SK-N-SH (cell line): ENCODE data around the gene PSAP. TPM values are rescaled to one million over a fixed set of nuclear protein-coding genes. Genes with fewer than 3 reads are reported as not detected.

Experiments used
- CTCF ChIA-PET: fragments of 300-600, 350-600 bp; formaldehyde crosslinking; extraction: SDS; loops from one replicate; lab custom pipeline; 2021; lab: Yijun Ruan, JAX
- POLR2A ChIA-PET: fragments of 350-600 bp; sonication (Branson Sonifier 250); formaldehyde crosslinking; extraction: SDS; loops from one replicate; lab custom pipeline; 2020; ENCODE audit warnings: antibody characterized with exemption, inconsistent platforms; lab: Yijun Ruan, JAX
- DNase-seq: peaks from one replicate; pipeline ENCODE4 v3.0.0; 2012
- H2AFZ ChIP-seq: fragments of 200-600 bp; sonication (generic); 2 replicates; pipeline ENCODE4 v1.8.1; 2016; ENCODE audit warnings: antibody characterized with exemption, mild to moderate bottlenecking, low read depth
- H3F3A ChIP-seq: fragments of 200-600 bp; sonication (generic); replicated peaks from 2 replicates; pipeline ENCODE3; 2016; ENCODE audit warnings: antibody characterized with exemption, mild to moderate bottlenecking; ENCODE audit not compliant: insufficient read depth
- H3K27ac ChIP-seq, 2 experiments: fragments of 200-500 bp in 1 of 2; fragments of 200-600 bp in 1 of 2; sonication (Bioruptor generic) in 1 of 2; sonication (generic), shearing (Covaris generic) in 1 of 2; 2 replicates each; pipeline versions ENCODE4 v1.5.1 to v1.6.1; 2014 to 2016; ENCODE audit warnings: low read depth in 2 of 2, inconsistent platforms in 1 of 2, low read length in 1 of 2, mild to moderate bottlenecking in 1 of 2, mixed read lengths in 1 of 2
- H3K27me3 ChIP-seq: fragments of 200-600 bp; sonication (generic), shearing (Covaris generic); 2 replicates; pipeline ENCODE4 v1.6.1; 2016; ENCODE audit warnings: mixed run types; ENCODE audit not compliant: insufficient read depth
- H3K36me3 ChIP-seq, 2 experiments: fragments of 200-500 bp in 1 of 2; fragments of 200-600 bp in 1 of 2; sonication (Bioruptor generic) in 1 of 2; sonication (generic) in 1 of 2; replicated peaks in 1 of 2; 2 replicates each; pipeline versions ENCODE3 to v1.5.1; 2014 to 2016; ENCODE audit warnings: low read length in 1 of 2, mild to moderate bottlenecking in 1 of 2; ENCODE audit not compliant: insufficient read depth in 2 of 2, control insufficient read depth in 1 of 2
- H3K4me1 ChIP-seq, 2 experiments: fragments of 200-500 bp in 1 of 2; fragments of 200-600 bp in 1 of 2; sonication (Bioruptor generic) in 1 of 2; sonication (generic), shearing (Covaris generic) in 1 of 2; 2 replicates each; pipeline versions ENCODE4 v1.5.1 to v1.6.1; 2014 to 2016; ENCODE audit warnings: low read depth in 1 of 2, low read length in 1 of 2, mixed run types in 1 of 2; ENCODE audit not compliant: insufficient read depth in 2 of 2, control insufficient read depth in 1 of 2
- H3K4me2 ChIP-seq: fragments of 200-600 bp; sonication (generic), shearing (Covaris generic); 2 replicates; pipeline ENCODE4 v1.6.1; 2017; ENCODE audit warnings: mixed run types
- H3K4me3 ChIP-seq, 2 experiments: fragments of 200-500 bp in 1 of 2; fragments of 200-600 bp in 1 of 2; sonication (Bioruptor generic) in 1 of 2; sonication (generic), shearing (Covaris generic) in 1 of 2; 2 replicates each; pipeline versions ENCODE4 v1.5.1 to v1.8.1; 2014 to 2016; ENCODE audit warnings: low read depth in 2 of 2, inconsistent platforms in 1 of 2, low read length in 1 of 2, mild to moderate bottlenecking in 1 of 2, mixed read lengths in 1 of 2, moderate library complexity in 1 of 2
- H3K79me2 ChIP-seq: fragments of 200-600 bp; sonication (generic); 2 replicates; pipeline ENCODE4 v1.8.1; 2017; ENCODE audit warnings: mild to moderate bottlenecking; ENCODE audit not compliant: insufficient read depth
- H3K9ac ChIP-seq: fragments of 200-600 bp; sonication (generic); 2 replicates; pipeline ENCODE4 v1.6.1; 2017; ENCODE audit warnings: mixed run types
- H3K9me2 ChIP-seq: fragments of 200-600 bp; sonication (generic); 2 replicates; pipeline ENCODE4 v1.6.1; 2017; ENCODE audit warnings: mixed run types
- H3K9me3 ChIP-seq: fragments of 200-600 bp; sonication (generic); 2 replicates; pipeline ENCODE4 v1.6.1; 2017; ENCODE audit warnings: mixed run types, mild to moderate bottlenecking, moderate library complexity
- H4K20me1 ChIP-seq: fragments of 200-600 bp; sonication (generic); 2 replicates; pipeline ENCODE4 v1.6.1; 2017; ENCODE audit warnings: mild to moderate bottlenecking, mixed run types; ENCODE audit not compliant: insufficient read depth
- CHD2 ChIP-seq: fragments of 150-350 bp; IDR thresholded peaks from 2 replicates; pipeline ENCODE4 v1.6.1; 2018; ENCODE audit warnings: low read length; ENCODE audit not compliant: partially characterized antibody
- ELF1 ChIP-seq: IDR thresholded peaks from 2 replicates; pipeline ENCODE4 v1.4.0; 2012
- EZH2phosphoT487 ChIP-seq: fragments of 200-600 bp; sonication (generic); IDR thresholded peaks from 2 replicates; pipeline ENCODE4 v1.6.1; 2017; ENCODE audit warnings: low read depth, mixed run types, mild to moderate bottlenecking, antibody characterized with exemption, moderate library complexity, borderline replicate concordance
- FOSL2 ChIP-seq: IDR thresholded peaks from 2 replicates; pipeline ENCODE4 v1.4.0; 2012; ENCODE audit warnings: low read depth, mild to moderate bottlenecking, moderate library complexity, borderline replicate concordance
- FOXJ3 ChIP-seq: sonication (generic); formaldehyde crosslinking; IDR thresholded peaks from 2 replicates; pipeline ENCODE4 v1.5.1; 2020; ENCODE audit warnings: mild to moderate bottlenecking, missing genetic modification reagents
- GABPA ChIP-seq: IDR thresholded peaks from 2 replicates; pipeline ENCODE4 v1.4.0; 2012; ENCODE audit warnings: low read depth, mild to moderate bottlenecking
- GATA2 ChIP-seq: sonication (generic); formaldehyde crosslinking; IDR thresholded peaks from 2 replicates; pipeline ENCODE4 v1.5.0; 2020; ENCODE audit warnings: mild to moderate bottlenecking, missing genetic modification reagents
- NRF1 ChIP-seq: IDR thresholded peaks from 2 replicates; pipeline ENCODE4 v1.6.1; 2012; ENCODE audit warnings: low read depth, mild to moderate bottlenecking, low read length
- POLR2AphosphoS5 ChIP-seq: IDR thresholded peaks from 2 replicates; pipeline ENCODE4 v1.6.1; 2012; ENCODE audit warnings: low read depth, low read length
- RCOR1 ChIP-seq: fragments of 150-350 bp; IDR thresholded peaks from 2 replicates; pipeline ENCODE4 v1.6.1; 2017; ENCODE audit warnings: antibody characterized with exemption, low read length
- RXRA ChIP-seq: IDR thresholded peaks from 2 replicates; pipeline ENCODE4 v1.4.0; 2012; ENCODE audit warnings: low read depth, mild to moderate bottlenecking, borderline replicate concordance
- SIN3A ChIP-seq: IDR thresholded peaks from 2 replicates; pipeline ENCODE4 v1.6.1; 2012; ENCODE audit warnings: low read depth, mild to moderate bottlenecking, low read length, moderate library complexity, borderline replicate concordance
- SMC3 ChIP-seq: IDR thresholded peaks from 2 replicates; pipeline ENCODE4 v1.6.1; 2012; ENCODE audit warnings: low read depth, low read length, improper control_type of control experiment
- TAF1 ChIP-seq: IDR thresholded peaks from 2 replicates; pipeline ENCODE4 v1.6.1; 2012; ENCODE audit warnings: low read depth, mild to moderate bottlenecking, low read length, moderate library complexity, borderline replicate concordance
- WGBS: methylation state at CpG from one replicate; pipeline ENCODE4 v1.1.6; 2017; ENCODE audit warnings: low lambda C conversion rate; 5-methylcytosine and 5-hydroxymethylcytosine counted together
- polyA plus RNA-seq, 3 experiments: library from polyadenylated mRNA; depleted of rRNA; stranded (reverse); fragments of >200 nt; gene quantifications; 2 replicates each; pipeline ENCODE4 v1.2.3, GENCODE V29; 2012
- TF ChIP-seq, protein P1 (sequence below): IDR thresholded peaks from 2 replicates; pipeline ENCODE4 v1.4.0; 2012; ENCODE audit warnings: low read depth
- TF ChIP-seq, protein P2 (sequence below): IDR thresholded peaks from 2 replicates; pipeline ENCODE4 v1.4.0; 2012; ENCODE audit warnings: low read depth, borderline replicate concordance
- TF ChIP-seq, protein P3 (sequence below): fragments of 200-600 bp; sonication (generic); IDR thresholded peaks from 2 replicates; pipeline ENCODE4 v1.6.1; 2017; ENCODE audit warnings: antibody characterized with exemption, mild to moderate bottlenecking, moderate library complexity
- TF ChIP-seq, protein P4 (sequence below): fragments of 150-350 bp; IDR thresholded peaks from 2 replicates; pipeline ENCODE4 v1.6.1; 2016; ENCODE audit warnings: mild to moderate bottlenecking, low read depth, low read length

Gene PSAP
- polyA plus RNA-seq, 1 of the 3 experiments (the other 2 are of a cell fraction), result 1,647 TPM

DNA sequence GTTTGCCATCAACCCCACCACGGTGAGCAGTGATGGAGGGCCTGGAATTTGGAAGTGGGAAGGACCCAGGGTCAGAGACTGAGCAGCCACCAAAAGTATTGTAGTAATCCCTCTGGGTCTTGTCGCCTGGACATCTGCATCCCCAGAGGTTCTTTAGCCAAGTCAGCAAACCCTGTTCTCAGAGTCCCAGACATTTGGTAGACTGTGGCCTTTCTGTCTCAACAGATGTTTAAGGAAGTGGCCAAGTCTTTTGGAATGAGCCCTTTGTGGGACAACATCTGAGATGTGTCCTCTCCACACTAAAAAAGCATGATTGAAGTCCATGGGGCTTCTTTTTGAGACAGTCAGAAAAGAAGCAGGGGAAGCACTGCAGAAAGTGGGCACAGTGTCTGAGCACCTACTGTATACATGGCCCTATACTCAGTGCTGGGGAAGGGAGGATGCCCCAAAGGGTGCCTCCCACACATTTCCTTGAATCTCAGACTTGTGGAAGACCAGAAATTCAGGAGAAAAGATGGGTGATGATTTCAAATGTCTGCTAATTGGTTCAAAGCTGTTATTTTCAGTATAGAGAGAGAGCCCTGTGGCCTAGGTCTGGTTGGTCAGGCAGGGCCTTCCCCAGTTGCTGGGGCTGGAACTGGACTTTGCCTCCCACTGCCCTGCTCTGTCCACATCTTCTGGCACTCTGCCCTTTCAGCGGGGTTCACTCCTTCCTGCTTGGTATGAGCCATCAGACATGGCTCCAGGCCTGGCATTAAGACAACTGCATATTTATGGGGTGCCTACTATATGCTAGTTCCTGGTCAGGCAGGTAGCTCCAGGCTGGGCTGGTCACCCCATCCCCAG is 51.2 kb downstream of the PSAP start:
- no peaks in the 10 kb centered on the region for H3K79me2 ChIP-seq
- ChIA-PET POLR2A (no interaction called here), CTCF (interaction anchor here (0.7 kb wide), 1 partner anchor 91 kb away, joined by 3 read pairs; no protein-coding TSS in a partner anchor)
- no peaks in the 10 kb centered on the region for H3K4me1 ChIP-seq
- H4K20me1 ChIP-seq, result no peaks in the 10 kb centered on the region
- no peaks in the 10 kb centered on the region for H3K9me3 ChIP-seq
- H2AFZ ChIP-seq, result no peak overlapping the region
- 0% methylated on average over 1 of the region's 3 CpGs for WGBS
- H3K4me3 ChIP-seq, result no peak overlapping the region
- no peak for DNase-seq
- H3K27ac ChIP-seq, result no peak overlapping the region
- no peaks in the 10 kb centered on the region for H3K27me3 ChIP-seq
- TF ChIP-seq NRF1, result no peak
- TF ChIP-seq, protein P1, sequence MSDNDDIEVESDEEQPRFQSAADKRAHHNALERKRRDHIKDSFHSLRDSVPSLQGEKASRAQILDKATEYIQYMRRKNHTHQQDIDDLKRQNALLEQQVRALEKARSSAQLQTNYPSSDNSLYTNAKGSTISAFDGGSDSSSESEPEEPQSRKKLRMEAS, result no peak
- TF ChIP-seq, protein P2, sequence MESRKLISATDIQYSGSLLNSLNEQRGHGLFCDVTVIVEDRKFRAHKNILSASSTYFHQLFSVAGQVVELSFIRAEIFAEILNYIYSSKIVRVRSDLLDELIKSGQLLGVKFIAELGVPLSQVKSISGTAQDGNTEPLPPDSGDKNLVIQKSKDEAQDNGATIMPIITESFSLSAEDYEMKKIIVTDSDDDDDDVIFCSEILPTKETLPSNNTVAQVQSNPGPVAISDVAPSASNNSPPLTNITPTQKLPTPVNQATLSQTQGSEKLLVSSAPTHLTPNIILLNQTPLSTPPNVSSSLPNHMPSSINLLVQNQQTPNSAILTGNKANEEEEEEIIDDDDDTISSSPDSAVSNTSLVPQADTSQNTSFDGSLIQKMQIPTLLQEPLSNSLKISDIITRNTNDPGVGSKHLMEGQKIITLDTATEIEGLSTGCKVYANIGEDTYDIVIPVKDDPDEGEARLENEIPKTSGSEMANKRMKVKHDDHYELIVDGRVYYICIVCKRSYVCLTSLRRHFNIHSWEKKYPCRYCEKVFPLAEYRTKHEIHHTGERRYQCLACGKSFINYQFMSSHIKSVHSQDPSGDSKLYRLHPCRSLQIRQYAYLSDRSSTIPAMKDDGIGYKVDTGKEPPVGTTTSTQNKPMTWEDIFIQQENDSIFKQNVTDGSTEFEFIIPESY, result no peak
- TF ChIP-seq TAF1, result no peak
- no peak for TF ChIP-seq FOSL2
- no peak for TF ChIP-seq GABPA
- no peak for TF ChIP-seq RCOR1
- no peak for TF ChIP-seq SMC3
- TF ChIP-seq FOXJ3 (CRISPR knock-in tag), result no peak
- no peak for TF ChIP-seq GATA2 (CRISPR knock-in tag)
- TF ChIP-seq, protein P3, sequence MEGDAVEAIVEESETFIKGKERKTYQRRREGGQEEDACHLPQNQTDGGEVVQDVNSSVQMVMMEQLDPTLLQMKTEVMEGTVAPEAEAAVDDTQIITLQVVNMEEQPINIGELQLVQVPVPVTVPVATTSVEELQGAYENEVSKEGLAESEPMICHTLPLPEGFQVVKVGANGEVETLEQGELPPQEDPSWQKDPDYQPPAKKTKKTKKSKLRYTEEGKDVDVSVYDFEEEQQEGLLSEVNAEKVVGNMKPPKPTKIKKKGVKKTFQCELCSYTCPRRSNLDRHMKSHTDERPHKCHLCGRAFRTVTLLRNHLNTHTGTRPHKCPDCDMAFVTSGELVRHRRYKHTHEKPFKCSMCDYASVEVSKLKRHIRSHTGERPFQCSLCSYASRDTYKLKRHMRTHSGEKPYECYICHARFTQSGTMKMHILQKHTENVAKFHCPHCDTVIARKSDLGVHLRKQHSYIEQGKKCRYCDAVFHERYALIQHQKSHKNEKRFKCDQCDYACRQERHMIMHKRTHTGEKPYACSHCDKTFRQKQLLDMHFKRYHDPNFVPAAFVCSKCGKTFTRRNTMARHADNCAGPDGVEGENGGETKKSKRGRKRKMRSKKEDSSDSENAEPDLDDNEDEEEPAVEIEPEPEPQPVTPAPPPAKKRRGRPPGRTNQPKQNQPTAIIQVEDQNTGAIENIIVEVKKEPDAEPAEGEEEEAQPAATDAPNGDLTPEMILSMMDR, result no peak
- no peak for TF ChIP-seq ELF1
- TF ChIP-seq, protein P4, sequence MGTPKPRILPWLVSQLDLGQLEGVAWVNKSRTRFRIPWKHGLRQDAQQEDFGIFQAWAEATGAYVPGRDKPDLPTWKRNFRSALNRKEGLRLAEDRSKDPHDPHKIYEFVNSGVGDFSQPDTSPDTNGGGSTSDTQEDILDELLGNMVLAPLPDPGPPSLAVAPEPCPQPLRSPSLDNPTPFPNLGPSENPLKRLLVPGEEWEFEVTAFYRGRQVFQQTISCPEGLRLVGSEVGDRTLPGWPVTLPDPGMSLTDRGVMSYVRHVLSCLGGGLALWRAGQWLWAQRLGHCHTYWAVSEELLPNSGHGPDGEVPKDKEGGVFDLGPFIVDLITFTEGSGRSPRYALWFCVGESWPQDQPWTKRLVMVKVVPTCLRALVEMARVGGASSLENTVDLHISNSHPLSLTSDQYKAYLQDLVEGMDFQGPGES, result no peak
- TF ChIP-seq EZH2phosphoT487, result no peak
- TF ChIP-seq SIN3A, result no peak
- TF ChIP-seq POLR2AphosphoS5, result no peak
- no peak for TF ChIP-seq CHD2
- TF ChIP-seq RXRA, result no peak
- H3K36me3 ChIP-seq, result no peaks in the 10 kb centered on the region
- no peaks in the 10 kb centered on the region for H3F3A ChIP-seq
- no peak overlapping the region for H3K9ac ChIP-seq
- H3K4me2 ChIP-seq, result no peak overlapping the region
- H3K9me2 ChIP-seq, result no peaks in the 10 kb centered on the region
